T-helper 2 cell treated with Interferon-gamma antibody and Interleukin-4, amounts not matched to agents 100 ng/mL and 5 ng/mL, for 36 hours (primary cell): Measurements from ENCODE around the gene NEFH. TPM values are rescaled to one million over a fixed set of nuclear protein-coding genes. Genes with fewer than 3 reads are reported as not detected.
"Not testable (repeated sequence)": the region's sequence is repeated elsewhere in the genome, so short reads cannot be mapped to it uniquely, and the experiment has no call there.

ENCODE experiments used
- intact Hi-C: fragments of 100-400 bp; cut with micrococcal nuclease; formaldehyde crosslinking; loops from one replicate; pipeline ENCODE4 v1.15.1; 2023
- total RNA-seq: library from RNA; stranded (reverse); gene quantifications from 2 replicates; pipeline ENCODE4 v1.2.3, GENCODE V29; 2022

NEFH gene
- total RNA-seq, 1 donor from 2014 or later, result 3.9 TPM

DNA sequence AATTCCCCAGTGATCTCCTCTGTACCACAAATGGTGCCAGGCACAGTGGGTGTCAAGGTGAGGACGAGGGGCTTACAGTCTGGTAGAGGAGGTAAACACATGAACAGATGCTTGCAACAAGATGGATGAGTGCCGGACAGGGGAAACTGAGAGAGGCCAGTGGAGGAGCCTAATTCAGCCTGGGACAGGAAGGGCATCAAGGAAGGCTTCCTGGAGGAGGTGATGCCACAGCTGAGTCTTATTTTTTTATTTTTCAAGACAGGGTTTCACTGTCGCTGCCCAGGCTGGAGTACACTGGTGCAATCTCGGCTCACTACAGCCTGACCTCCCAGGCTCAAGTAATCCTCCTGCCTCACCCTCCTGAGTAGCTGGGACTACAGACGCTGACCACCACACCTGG, 18.8 kb upstream of the NEFH start:
- intact Hi-C loops, result no loop called here

DNA sequence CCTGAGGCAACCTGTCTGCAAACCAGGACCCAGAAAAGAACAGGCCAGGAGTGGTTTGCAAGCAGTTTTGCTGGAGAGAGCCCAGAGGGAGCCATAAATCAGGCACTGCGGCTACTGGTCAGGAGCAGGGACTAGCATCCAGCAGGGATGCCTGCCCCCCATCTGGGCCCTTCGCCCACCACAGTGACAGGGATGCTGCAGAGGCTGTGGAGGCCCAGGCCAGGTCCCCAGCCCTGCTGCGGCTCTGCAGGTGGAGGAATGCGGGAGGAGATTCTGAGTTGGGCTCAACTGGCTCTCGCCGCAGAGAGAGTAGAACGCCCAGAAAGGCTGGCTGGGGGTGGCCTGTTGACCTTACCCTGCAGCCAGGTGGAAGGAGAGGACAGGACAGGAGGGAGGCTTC, 16.4 kb upstream of the NEFH start:
- intact Hi-C loops, result no loop called here

DNA sequence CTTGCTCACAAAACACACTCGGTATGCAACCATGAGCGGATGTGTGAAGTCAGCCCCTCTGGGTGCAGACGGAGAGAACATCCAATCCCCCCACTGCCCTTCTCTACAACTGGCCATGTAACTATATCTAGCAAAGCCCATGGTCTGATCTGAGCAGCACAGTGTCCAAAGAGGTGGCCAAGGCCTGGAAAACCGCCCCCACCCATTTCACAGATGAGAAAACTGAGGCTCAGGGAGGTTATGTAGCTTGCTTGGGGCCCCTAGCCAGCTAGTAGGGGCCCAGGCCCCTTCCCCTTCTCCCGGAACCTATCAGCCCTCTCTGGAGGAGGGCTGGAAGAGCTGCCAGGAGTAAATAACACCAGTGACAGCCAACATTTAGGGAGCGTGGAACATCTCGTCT, 15.4 kb upstream of the NEFH start:
- intact Hi-C loops, result no loop called here

DNA sequence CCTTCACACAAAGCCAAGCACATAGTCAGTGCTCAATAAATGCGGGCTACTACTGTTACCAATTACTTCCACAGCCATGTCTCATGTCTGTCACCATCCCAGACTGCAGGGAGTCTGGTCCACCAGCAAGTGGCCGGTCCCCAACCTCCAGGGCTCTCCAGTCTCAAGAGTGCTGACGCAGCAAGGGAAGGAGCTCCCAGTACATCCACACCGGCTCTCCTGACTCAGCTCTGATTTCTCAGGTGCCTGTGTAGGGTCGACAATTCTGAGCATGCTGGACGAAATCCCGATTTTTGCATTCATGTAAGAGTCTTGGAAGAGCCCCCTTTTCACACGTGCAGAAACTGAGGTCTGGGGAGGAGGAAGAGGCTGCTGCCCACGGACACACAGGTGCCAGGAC, 10.3 kb upstream of the NEFH start:
- intact Hi-C loops, result no loop called here

DNA sequence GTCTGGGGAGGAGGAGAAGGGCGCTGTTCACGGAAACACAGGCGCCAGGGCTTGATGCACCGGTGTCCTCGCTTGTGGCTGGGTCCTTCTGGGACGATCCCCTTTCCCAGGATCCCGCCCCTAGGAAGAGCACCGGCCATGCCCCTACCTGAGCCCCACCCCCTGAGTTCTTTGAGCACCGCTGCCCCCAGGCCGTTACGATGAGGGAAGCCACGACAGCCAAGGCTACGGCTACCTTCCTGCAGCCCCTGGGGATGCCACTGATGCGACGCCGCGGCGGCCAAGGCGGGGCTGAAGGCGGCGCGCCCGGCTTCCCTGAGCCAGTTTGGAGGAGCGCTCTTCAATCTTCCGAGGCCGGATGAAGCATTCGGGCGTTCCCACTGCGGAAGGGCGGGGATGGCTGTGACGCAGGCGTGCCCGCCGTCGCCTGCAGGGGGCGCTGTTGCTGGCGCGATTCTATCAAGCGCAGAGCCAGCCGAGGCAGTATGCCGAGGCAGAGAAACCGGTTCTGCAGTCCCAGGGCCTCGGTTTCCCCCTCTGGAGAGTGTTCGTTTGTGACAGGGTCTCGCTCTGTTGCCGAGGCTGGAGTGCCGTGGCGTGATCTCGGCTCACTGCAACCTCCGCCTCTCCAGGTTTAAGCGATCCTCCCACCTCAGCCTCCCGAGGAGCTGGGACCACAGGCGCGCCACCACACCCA, 9.7 kb upstream of the NEFH start:
- intact Hi-C loops, result no loop called here

DNA sequence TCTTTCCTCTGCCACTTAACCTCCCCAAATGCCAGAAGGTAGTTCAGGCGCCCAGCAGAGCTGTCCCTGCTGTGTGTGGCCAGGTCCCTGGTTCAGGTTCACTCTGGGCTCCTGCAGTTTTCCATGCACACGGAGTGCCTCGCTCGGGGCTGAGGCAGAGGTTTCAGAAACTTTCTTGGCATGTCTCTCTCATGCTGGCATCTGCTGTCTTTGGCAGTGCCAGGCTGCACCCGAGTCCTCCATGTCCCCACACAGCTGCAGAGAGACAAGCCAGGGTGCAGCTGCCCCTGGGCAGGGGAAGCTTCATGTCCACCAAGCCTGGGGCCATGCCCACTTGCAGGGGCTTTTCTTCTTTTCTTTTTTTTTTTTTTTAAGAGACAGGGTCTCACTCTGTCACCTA, 7.0 kb upstream of the NEFH start:
- intact Hi-C loops, result no loop called here

DNA sequence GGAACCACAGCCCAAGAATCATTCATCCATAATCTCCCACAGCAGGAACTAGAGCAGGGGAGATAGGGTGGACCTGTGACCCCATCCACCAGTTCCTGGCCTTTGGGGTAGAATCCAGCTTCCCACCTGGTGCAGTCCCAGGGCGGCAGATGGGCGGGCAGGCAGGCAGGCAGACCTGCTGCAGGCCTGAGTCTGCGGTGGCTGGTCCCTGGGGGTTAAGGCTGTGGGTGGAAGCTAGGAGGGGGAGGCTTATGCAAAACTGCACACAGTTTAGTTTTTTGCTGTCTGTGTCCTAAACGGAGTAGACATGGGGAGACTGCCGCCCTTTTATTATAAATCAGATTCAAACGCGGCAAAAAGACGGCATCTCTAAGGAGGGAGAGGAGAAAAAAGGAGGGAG, 4.5 kb upstream of the NEFH start:
- intact Hi-C loops, result no loop called here

DNA sequence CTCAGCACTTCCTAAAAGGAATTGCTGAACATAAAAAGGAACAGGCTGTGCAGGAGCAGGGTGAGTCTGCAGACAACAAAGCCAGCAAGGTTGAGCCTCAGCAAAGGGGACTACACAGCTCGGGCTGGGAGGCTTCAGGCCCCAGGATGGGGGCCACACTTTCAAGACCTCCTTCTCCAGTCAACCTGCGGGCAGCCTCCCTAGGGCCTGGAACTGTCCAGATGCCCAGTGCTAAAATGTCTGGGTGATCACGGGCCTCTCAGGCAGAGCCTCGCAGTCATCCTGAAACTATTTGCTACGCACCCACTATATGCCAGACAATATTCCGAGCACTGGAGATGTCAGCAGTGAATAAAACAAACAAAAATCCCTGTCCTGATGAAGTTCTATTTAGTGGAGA, 3.9 kb upstream of the NEFH start:
- intact Hi-C loops, result no loop called here

DNA sequence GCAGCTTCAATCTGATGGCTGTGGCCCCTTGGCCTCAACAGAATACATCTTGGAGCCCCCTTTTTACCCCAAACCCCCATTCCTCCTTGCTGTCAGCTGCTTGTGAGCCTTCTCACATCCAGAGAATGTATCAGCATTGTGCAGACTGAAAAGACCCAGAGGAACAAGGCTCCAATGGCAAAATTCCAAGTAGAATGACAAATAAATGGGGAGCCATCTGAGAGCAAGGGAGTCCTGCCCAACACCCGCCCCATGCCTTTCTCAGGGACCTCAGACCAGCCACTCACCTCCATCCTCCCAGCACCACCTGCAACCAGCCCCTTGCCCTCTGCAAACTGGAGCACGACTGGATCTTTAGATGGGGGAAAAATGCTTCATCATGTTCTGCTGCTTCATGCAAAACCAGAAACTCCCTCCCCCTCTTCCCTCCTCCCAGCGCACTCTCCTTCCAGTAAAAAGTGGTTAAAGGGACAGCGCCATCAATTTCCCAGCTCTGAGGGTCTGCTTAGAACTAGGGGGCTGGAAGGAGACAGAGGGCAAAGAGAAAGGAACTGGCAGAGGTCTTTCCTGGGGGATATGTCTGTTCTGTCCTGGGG, 2.2 kb upstream of the NEFH start:
- intact Hi-C loops, result no loop called here

DNA sequence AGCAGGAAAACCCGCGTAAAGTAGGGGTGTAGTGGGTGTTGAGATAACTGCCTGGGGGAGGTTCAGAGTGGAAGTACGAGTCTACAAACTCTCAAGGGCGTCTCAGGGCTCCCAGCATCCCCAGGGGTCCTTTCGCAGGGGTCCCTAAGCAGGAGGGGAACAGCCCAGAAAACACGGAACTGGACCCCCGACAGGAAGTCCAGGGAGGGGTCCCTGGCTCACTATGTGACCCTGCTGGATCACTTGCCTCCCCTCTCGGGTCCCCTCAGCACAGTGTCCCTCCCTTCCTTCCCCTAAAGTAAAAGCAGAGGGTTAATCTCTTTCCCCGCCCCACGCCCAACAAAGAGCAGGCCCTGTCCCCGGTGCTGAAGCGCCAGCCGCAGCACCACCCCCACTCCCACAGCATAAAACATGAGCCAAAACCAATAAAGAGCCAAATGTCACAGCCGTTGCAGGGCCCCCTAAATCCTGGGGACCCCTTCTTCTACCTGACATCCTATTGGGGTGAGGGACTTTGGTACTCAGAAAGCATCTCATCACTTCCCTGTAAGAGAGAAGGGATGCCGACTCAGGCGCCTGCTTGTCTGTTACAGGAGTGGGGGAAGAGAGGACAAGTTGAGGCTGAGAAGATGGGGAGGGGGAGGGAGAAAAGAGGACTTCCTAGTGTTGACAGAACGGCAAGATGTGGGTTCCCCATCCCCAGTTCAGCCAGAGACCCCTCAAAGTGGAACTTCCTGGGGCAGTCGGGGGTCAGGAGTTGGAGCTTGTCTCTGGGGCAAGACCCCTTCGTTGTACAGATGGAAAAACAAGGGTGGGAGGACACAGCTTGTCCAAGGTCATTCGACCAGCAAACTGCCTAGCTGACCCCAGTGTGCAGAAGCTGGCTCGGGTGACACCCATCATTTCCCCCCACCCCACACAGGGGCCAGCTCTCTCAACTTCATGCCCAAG, 1.4 kb upstream of the NEFH start:
- intact Hi-C loops, result no loop called here

DNA sequence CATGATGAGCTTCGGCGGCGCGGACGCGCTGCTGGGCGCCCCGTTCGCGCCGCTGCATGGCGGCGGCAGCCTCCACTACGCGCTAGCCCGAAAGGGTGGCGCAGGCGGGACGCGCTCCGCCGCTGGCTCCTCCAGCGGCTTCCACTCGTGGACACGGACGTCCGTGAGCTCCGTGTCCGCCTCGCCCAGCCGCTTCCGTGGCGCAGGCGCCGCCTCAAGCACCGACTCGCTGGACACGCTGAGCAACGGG, 169 bp downstream of the NEFH start:
- intact Hi-C loops, result no loop called here

DNA sequence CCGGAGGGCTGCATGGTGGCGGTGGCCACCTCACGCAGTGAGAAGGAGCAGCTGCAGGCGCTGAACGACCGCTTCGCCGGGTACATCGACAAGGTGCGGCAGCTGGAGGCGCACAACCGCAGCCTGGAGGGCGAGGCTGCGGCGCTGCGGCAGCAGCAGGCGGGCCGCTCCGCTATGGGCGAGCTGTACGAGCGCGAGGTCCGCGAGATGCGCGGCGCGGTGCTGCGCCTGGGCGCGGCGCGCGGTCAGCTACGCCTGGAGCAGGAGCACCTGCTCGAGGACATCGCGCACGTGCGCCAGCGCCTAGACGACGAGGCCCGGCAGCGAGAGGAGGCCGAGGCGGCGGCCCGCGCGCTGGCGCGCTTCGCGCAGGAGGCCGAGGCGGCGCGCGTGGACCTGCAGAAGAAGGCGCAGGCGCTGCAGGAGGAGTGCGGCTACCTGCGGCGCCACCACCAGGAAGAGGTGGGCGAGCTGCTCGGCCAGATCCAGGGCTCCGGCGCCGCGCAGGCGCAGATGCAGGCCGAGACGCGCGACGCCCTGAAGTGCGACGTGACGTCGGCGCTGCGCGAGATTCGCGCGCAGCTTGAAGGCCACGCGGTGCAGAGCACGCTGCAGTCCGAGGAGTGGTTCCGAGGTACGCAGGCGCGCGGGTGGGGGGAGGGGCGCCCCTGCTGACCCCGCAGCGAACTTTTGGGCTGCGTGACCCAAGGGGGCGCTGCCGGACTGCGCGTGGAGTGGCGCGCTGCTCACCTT, 670 bp downstream of the NEFH start:
- intact Hi-C loops, result no loop called here

DNA sequence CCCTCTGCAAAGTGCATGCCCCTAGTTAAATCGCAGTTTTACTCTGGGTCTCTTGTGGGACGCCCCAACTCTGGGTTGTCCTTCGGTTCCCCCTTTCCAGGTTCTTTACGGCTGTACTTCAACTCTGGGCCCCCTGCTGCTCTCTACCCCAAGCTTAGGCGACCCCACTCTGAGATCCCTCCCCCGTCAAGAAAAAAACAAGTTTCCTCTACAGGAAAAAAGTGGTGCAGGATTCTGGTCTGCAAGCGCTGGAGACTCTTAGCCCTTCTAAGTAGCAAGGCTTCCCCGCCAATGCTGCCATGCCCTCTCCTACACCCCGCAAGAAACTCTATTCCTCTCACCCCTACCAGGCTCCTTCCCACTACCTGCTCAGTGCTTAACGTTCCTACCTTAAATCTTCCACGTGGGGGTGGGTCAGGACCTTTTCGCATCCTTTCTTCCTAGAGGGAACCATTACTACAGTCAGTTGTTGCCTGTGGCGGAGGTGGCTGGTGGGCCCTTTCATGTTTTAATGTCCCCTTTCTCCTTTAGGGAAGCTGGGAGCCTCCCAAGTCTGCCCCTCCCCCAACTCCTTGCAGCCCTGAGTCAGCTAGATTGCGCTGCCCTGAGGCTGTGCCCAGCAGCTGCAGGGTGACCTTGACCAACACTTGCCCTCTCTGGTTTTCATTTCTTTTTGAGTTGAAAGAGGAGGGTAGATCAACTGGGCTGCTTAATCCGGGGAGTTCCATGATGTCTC, 1.4 kb downstream of the NEFH start:
- intact Hi-C loops, result no loop called here

DNA sequence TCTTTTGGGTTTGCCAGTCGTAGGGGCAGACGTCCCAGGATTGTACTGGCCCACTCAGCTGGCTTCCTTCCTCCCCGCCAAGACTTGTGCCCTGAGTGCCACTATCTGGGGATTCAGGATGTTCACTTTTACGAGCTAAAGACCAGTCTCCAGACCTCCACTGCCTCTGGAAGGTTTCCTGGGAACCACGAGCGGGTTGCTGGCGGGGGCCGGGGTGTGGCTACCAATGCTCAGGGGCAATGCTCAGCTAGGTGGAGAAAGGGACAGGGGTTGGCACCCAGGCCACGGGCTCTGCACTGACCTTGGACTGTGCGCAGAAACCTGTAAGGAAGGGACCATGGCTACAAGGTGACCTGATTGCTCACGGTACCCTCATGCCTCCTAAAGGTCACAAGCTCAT, 2.2 kb downstream of the NEFH start:
- intact Hi-C loops, result no loop called here

DNA sequence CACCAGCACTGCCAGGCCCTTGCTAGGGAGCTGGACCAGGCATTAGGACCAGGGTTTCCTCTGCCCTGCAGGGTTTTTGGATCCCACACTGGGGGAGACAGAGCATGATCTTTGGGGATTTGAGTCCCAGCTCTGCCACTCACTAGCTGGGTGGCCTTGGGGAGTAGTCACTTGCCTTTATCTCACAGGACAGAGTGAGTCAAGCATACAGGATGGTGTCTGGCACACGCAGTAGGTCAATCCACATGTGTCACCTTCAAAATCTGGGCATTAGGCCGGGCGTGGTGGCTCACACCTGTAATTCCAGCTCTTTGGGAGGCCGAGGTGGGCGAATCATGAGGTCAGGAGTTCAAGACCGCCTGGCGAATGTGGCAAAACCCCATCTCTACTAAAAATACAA, 2.7 kb downstream of the NEFH start:
- intact Hi-C loops, result no loop called here

DNA sequence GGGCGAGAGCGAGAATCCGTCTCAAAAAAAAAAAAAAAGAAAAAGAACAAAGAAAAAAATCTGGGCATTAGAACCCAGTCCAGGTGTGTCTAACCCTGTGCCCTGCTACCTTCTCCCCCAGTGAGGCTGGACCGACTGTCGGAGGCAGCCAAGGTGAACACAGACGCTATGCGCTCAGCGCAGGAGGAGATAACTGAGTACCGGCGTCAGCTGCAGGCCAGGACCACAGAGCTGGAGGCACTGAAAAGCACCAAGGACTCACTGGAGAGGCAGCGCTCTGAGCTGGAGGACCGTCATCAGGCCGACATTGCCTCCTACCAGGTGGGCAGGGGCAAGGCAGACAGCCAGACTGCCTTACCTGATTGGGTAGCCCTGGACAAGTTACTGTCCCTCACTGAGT, 3.2 kb downstream of the NEFH start:
- intact Hi-C loops, result no loop called here

DNA sequence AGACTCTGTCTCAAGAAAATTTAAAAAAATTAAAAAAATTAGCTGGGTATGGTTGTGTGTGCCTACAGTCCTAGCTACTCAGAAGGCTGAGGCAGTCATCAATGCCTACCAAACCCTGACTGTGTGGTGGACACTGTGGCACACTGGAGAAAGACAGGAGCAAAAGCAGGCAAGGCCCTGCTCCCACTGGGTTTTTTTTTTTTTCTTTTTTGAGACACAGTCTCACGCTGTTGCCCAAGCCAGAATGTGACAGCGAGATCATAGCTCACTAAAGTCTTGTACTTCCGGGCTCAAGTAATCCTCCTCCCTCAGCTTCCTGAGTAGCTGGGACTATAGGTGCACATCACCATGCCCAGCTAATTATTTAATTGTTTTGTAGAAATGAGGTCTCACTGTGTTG, 4.6 kb downstream of the NEFH start:
- intact Hi-C loops, result no loop called here

DNA sequence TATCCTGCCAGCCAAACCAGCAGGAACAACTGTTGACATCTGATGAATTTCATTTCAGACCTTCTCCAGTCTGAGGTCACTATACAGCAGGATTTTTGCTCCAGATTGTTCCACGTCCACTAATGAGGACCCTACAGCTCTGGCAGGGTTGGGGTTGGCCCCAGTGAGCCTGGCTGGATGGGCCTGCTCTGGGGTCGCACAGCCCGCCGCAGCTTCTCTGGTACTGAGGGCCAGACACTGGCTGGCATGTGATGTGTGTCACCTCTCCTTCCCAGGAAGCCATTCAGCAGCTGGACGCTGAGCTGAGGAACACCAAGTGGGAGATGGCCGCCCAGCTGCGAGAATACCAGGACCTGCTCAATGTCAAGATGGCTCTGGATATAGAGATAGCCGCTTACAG, 5.4 kb downstream of the NEFH start:
- intact Hi-C loops, result no loop called here

DNA sequence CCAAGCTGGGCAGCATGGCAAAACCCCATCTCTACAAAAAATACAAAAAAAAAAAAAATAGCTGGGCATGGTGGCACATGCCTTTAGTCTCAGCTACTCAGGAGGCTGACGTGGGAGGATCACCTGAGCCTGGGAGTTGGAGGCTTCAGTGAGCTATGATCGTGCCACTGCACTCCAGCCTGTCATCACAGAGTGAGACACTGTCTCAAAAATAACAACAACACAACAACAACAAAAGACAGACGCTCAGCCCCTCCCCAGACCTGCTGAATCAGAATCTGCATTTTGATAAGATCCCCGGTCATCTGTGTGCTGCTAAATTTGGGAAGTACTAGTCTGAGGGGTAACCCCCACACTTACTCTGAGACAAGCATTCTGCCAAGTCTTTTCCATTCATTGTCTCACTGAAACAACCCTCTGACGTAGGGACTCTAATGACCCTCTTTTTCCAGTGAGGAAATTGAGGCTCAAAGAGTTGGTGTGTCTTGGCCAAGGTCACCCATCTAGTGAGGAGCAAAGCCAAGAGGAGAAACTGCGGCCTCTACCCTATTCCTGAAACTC, 7.5 kb downstream of the NEFH start:
- intact Hi-C loops, result no loop called here

DNA sequence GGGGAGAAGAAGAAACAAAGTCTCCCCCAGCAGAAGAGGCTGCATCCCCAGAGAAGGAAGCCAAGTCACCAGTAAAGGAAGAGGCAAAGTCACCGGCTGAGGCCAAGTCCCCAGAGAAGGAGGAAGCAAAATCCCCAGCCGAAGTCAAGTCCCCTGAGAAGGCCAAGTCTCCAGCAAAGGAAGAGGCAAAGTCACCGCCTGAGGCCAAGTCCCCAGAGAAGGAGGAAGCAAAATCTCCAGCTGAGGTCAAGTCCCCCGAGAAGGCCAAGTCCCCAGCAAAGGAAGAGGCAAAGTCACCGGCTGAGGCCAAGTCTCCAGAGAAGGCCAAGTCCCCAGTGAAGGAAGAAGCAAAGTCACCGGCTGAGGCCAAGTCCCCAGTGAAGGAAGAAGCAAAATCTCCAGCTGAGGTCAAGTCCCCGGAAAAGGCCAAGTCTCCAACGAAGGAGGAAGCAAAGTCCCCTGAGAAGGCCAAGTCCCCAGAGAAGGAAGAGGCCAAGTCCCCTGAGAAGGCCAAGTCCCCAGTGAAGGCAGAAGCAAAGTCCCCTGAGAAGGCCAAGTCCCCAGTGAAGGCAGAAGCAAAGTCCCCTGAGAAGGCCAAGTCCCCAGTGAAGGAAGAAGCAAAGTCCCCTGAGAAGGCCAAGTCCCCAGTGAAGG, 9.2 kb downstream of the NEFH start:
- intact Hi-C loops, result not testable (repeated sequence)

DNA sequence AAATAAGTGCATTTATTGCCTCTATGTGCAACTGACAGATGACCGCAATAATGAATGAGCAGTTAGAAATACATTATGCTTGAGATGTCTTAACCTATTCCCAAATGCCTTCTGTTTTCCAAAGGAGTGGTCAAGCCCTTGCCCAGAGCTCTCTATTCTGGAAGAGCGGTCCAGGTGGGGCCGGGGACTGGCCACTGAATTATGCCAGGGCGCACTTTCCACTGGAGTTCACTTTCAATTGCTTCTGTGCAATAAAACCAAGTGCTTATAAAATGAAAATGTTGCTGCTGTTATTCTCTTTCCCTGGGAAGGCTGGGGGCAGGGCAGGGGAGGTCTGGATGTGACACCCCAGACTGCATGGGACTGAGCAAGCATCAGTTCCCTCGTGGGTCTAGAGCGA, 11.0 kb downstream of the NEFH start:
- intact Hi-C loops, result no loop called here
